Measurements from ENCODE around the gene MTAP.

GRCh38 chr9:21982861-21983560, 180.6 kb downstream of the MTAP start:
- TF ChIP-seq CTCF (IDR thresholded peaks at IDR 0.05 in 2 of 3, conservative IDR thresholded peaks at IDR 0.05 in 1 of 3; ENCODE audit: borderline replicate concordance in 1 of 3, insufficient read depth in 1 of 3, low read depth in 2 of 3, low read length in 2 of 3) (no peak), ELF1 (IDR thresholded peaks at IDR 0.05; ENCODE audit: borderline replicate concordance, low read depth) (no peak)

All from HCT116 (cell line).